Astrocyte (in vitro differentiated cells and primary cell): ENCODE data around the gene AKAP13. TPM values are rescaled to one million over a fixed set of nuclear protein-coding genes. Genes with fewer than 3 reads are reported as not detected.

ENCODE experiments used
- DNase-seq: peaks from one replicate; pipeline ENCODE4 v3.0.0-alpha.2; 2010; ENCODE audit warnings: low read depth
- FAIRE-seq: peaks from 2 replicates; lab custom pipeline; 2011; peaks lifted over from hg19 to GRCh38; lab: Jason Lieb, UNC
- H2AFZ ChIP-seq: 2 replicates; pipeline ENCODE4 v1.6.0; 2012; ENCODE audit warnings: low read depth, low read length, inconsistent platforms
- H3K27ac ChIP-seq: 2 replicates; pipeline ENCODE4 v1.5.1; 2011; ENCODE audit warnings: low read depth, low read length, inconsistent platforms
- H3K27me3 ChIP-seq: 2 replicates; pipeline ENCODE4 v1.6.0; 2011; ENCODE audit warnings: low read length, inconsistent platforms; ENCODE audit not compliant: insufficient read depth
- H3K36me3 ChIP-seq: 2 replicates; pipeline ENCODE4 v1.5.1; 2011; ENCODE audit warnings: low read length, inconsistent platforms; ENCODE audit not compliant: insufficient read depth
- H3K4me1 ChIP-seq: 2 replicates; pipeline ENCODE4 v1.5.1; 2011; ENCODE audit warnings: low read length, inconsistent platforms; ENCODE audit not compliant: insufficient read depth
- H3K4me2 ChIP-seq: 2 replicates; pipeline ENCODE4 v1.6.0; 2012; ENCODE audit warnings: low read length, inconsistent platforms
- H3K4me3 ChIP-seq: 2 replicates; pipeline ENCODE4 v1.5.1; 2011; ENCODE audit warnings: low read depth, mild to moderate bottlenecking, low read length, inconsistent platforms; ENCODE audit not compliant: insufficient read depth
- H3K79me2 ChIP-seq: 2 replicates; pipeline ENCODE4 v1.6.0; 2012; ENCODE audit warnings: mild to moderate bottlenecking, low read length, inconsistent platforms; ENCODE audit not compliant: insufficient read depth
- H3K9ac ChIP-seq: 2 replicates; pipeline ENCODE4 v1.6.0; 2012; ENCODE audit warnings: mild to moderate bottlenecking, low read length, inconsistent platforms
- H3K9me3 ChIP-seq: 2 replicates; pipeline ENCODE4 v1.5.1; 2012; ENCODE audit warnings: low read depth, mild to moderate bottlenecking, low read length, inconsistent platforms; ENCODE audit not compliant: insufficient read depth
- H4K20me1 ChIP-seq: 2 replicates; pipeline ENCODE4 v1.6.0; 2012; ENCODE audit warnings: low read length, inconsistent platforms; ENCODE audit not compliant: insufficient read depth
- H3K27ac Mint-ChIP-seq: one replicate; pipeline ENCODE4 v1.8.0; 2021; ENCODE audit warnings: mild to moderate bottlenecking, mixed read lengths; ENCODE audit not compliant: unreplicated experiment
- H3K27me3 Mint-ChIP-seq: one replicate; pipeline ENCODE4 v1.8.0; 2021; ENCODE audit warnings: low read depth, mixed read lengths; ENCODE audit not compliant: unreplicated experiment
- H3K36me3 Mint-ChIP-seq: one replicate; pipeline ENCODE4 v1.8.0; 2021; ENCODE audit warnings: low read depth, mixed read lengths; ENCODE audit not compliant: unreplicated experiment
- H3K4me1 Mint-ChIP-seq: one replicate; pipeline ENCODE4 v1.8.0; 2021; ENCODE audit warnings: low read depth, mixed read lengths; ENCODE audit not compliant: unreplicated experiment
- H3K4me3 Mint-ChIP-seq: one replicate; pipeline ENCODE4 v1.8.0; 2021; ENCODE audit warnings: mild to moderate bottlenecking, moderate library complexity, mixed read lengths; ENCODE audit not compliant: unreplicated experiment
- H3K9me3 Mint-ChIP-seq: one replicate; pipeline ENCODE4 v1.8.0; 2021; ENCODE audit warnings: mild to moderate bottlenecking, mixed read lengths; ENCODE audit not compliant: unreplicated experiment
- CTCF ChIP-seq: IDR thresholded peaks from 2 replicates; pipeline ENCODE4 v1.5.1; 2011; ENCODE audit warnings: low read depth, mild to moderate bottlenecking, inconsistent platforms, low read length, moderate library complexity; ENCODE audit not compliant: insufficient read depth
- EZH2 ChIP-seq: IDR thresholded peaks from 2 replicates; pipeline ENCODE4 v1.6.1; 2012; ENCODE audit warnings: mild to moderate bottlenecking, low read length, inconsistent platforms; ENCODE audit not compliant: insufficient read depth
- total RNA-seq: library from RNA; stranded (reverse); gene quantifications from 2 replicates; pipeline ENCODE4 v1.2.1, GENCODE V29; 2021

Gene AKAP13
- total RNA-seq, 1 donor from 2014 or later, result 98.2 TPM

- H3K9me3 ChIP-seq, result no peaks in the 10 kb centered on the region
- H3K4me1 Mint-ChIP-seq, result peaks cover 6% of the 10 kb centered on the region
- no peak overlapping the region for H3K4me2 ChIP-seq
- H3K4me3 ChIP-seq, result no peak overlapping the region
- no peak overlapping the region for H3K27ac Mint-ChIP-seq
- peaks cover 25% of the 10 kb centered on the region for H3K36me3 Mint-ChIP-seq
- no peak overlapping the region for H3K9ac ChIP-seq
- no peak overlapping the region for H3K27ac ChIP-seq
- H3K36me3 ChIP-seq, result peaks cover 51% of the 10 kb centered on the region
- H3K4me1 ChIP-seq, result no peaks in the 10 kb centered on the region
- no peaks in the 10 kb centered on the region for H3K9me3 Mint-ChIP-seq
- FAIRE-seq (no peak), DNase-seq (no peak)
- no peak for TF ChIP-seq CTCF
- TF ChIP-seq EZH2, result no peak
- no peaks in the 10 kb centered on the region for H3K27me3 ChIP-seq
- H3K27me3 Mint-ChIP-seq, result no peaks in the 10 kb centered on the region
- no peaks in the 10 kb centered on the region for H4K20me1 ChIP-seq
- no peak overlapping the region for H3K4me3 Mint-ChIP-seq
- H3K79me2 ChIP-seq, result no peaks in the 10 kb centered on the region
- H2AFZ ChIP-seq, result no peak overlapping the region
Measured at GRCh38 chr15:85718271-85718971, 338.0 kb downstream of the AKAP13 start.

GRCh38 chr15:85718981-85719380, 338.6 kb downstream of the AKAP13 start:
- peaks cover 25% of the 10 kb centered on the region for H3K36me3 Mint-ChIP-seq

More at GRCh38 chr15:85718981-85719380, 338.6 kb downstream of the AKAP13 start:
- no peak for FAIRE-seq
- TF ChIP-seq CTCF (no peak), EZH2 (no peak)
- H3K27me3 Mint-ChIP-seq, result no peaks in the 10 kb centered on the region
- H3K9me3 Mint-ChIP-seq, result no peaks in the 10 kb centered on the region
- Histone ChIP-seq H3K27me3 (no peaks in the 10 kb centered on the region), H3K9ac (no peak overlapping the region), H3K79me2 (no peaks in the 10 kb centered on the region), H3K4me2 (no peak overlapping the region), H4K20me1 (no peaks in the 10 kb centered on the region), H3K9me3 (no peaks in the 10 kb centered on the region), H3K4me3 (no peak overlapping the region), H3K27ac (no peak overlapping the region), H2AFZ (no peak overlapping the region), H3K36me3 (peaks cover 55% of the 10 kb centered on the region), H3K4me1 (no peaks in the 10 kb centered on the region)
- peaks cover 6% of the 10 kb centered on the region for H3K4me1 Mint-ChIP-seq
- H3K4me3 Mint-ChIP-seq, result no peak overlapping the region
- H3K27ac Mint-ChIP-seq, result no peak overlapping the region
- no peak for DNase-seq
